K562 (cell line): ENCODE results near the gene NFIB. TPM values are rescaled to one million over a fixed set of nuclear protein-coding genes. Genes with fewer than 3 reads are reported as not detected.

Source experiments
- ARID4B ChIP-seq: sonication (generic); formaldehyde crosslinking; IDR thresholded peaks from 2 replicates; pipeline ENCODE4 v1.8.0; 2022; ENCODE audit warnings: mild to moderate bottlenecking, missing genetic modification reagents
- ASH1L ChIP-seq: fragments of 450-650 bp; IDR thresholded peaks from 2 replicates; pipeline ENCODE4 v1.6.1; 2018; ENCODE audit warnings: borderline replicate concordance, mild to moderate bottlenecking, low read depth; ENCODE audit not compliant: partially characterized antibody
- BCL6 ChIP-seq: fragments of 250-450 bp; sonication (Bioruptor Pico); IDR thresholded peaks from 2 replicates; pipeline ENCODE4 v1.4.0; 2020
- BHLHE40 ChIP-seq: IDR thresholded peaks from 2 replicates; pipeline ENCODE4 v1.6.1; 2011; ENCODE audit warnings: low read length, improper control_type of control experiment
- IRF2 ChIP-seq: sonication (generic); formaldehyde crosslinking; IDR thresholded peaks from 2 replicates; pipeline ENCODE4 v1.8.1; 2022; ENCODE audit warnings: mild to moderate bottlenecking, missing genetic modification reagents
- JUN ChIP-seq, 2 experiments: sonication (generic) in 1 of 2; formaldehyde crosslinking in 1 of 2; IDR thresholded peaks; 2 replicates each; pipeline versions ENCODE4 v1.6.1 to v1.8.0; 2012 to 2022; ENCODE audit warnings: borderline replicate concordance in 2 of 2, mild to moderate bottlenecking in 2 of 2, improper control_type of control experiment in 1 of 2, low read depth in 1 of 2, low read length in 1 of 2, missing genetic modification reagents in 1 of 2
- L3MBTL2 ChIP-seq: fragments of 450-650 bp; IDR thresholded peaks from 2 replicates; pipeline ENCODE4 v1.6.1; 2016; ENCODE audit warnings: mild to moderate bottlenecking, moderate library complexity
- NEUROD1 ChIP-seq: fragments of 150-350 bp; IDR thresholded peaks from 2 replicates; pipeline ENCODE4 v1.6.1; 2014; ENCODE audit warnings: borderline replicate concordance, low read length, low read depth; ENCODE audit not compliant: partially characterized antibody
- RBM14 ChIP-seq: fragments of 200-400 bp; formaldehyde crosslinking; IDR thresholded peaks from 2 replicates; pipeline ENCODE4 v1.6.1; 2018; ENCODE audit warnings: low read depth, mild to moderate bottlenecking, low read length, moderate library complexity, borderline replicate concordance; ENCODE audit not compliant: insufficient read depth
- SMARCA4 ChIP-seq: fragments of 450-650 bp; IDR thresholded peaks from 2 replicates; pipeline ENCODE4 v1.6.1; 2016
- STAT5B ChIP-seq: fragments of 250-450 bp; sonication (Bioruptor Pico); IDR thresholded peaks from 2 replicates; pipeline ENCODE4 v1.8.0; 2021; ENCODE audit warnings: mild to moderate bottlenecking, inconsistent platforms
- ZBTB5 ChIP-seq: fragments of 450-650 bp; IDR thresholded peaks from 2 replicates; pipeline ENCODE4 v1.6.1; 2017; ENCODE audit warnings: antibody characterized with exemption
- ZNF134 ChIP-seq: fragments of 250-450 bp; sonication (Bioruptor Pico); conservative IDR thresholded peaks from 2 replicates; pipeline ENCODE4 v1.4.0; 2020
- polyA plus RNA-seq, 8 experiments: library from polyadenylated mRNA; depleted of rRNA in 4 of 8; stranded (reverse) in 5 of 8; unstranded in 3 of 8; fragments of >200 nt; fragmentation: Nextera tagmentation in 2 of 8; fragmentation: Illumina TruSeq in 1 of 8; extraction: Ambion mirVana in 2 of 8; extraction: Trizol in 1 of 8; gene quantifications; 2 replicates each; pipeline versions ENCODE4 v1.2.1 to v1.2.3, GENCODE V29; 2011 to 2014; ENCODE audit warnings: inconsistent platforms in 1 of 8, missing spikeins in 1 of 8
- total RNA-seq, 7 experiments: library from RNA; depleted of rRNA in 6 of 7; stranded (reverse); fragments of >200 nt in 6 of 7; fragmentation: Illumina TruSeq in 2 of 7; extraction: Trizol in 2 of 7; gene quantifications; 2 replicates each; pipeline versions ENCODE4 v1.2.1 to v1.2.3, GENCODE V29; 2011 to 2021; ENCODE audit warnings: low replicate concordance in 1 of 7
- TF ChIP-seq, protein P1 (sequence below): fragments of 450-650 bp; formaldehyde crosslinking; conservative IDR thresholded peaks from 2 replicates; pipeline ENCODE4 v1.4.0; 2022; ENCODE audit warnings: mild to moderate bottlenecking, missing genetic modification characterization
- TF ChIP-seq, protein P2 (sequence below): IDR thresholded peaks from 2 replicates; pipeline ENCODE4 v1.6.1; 2011; ENCODE audit not compliant: insufficient read length; ENCODE audit errors: extremely low read depth
- TF ChIP-seq, protein P3 (sequence below): fragments of 450-650 bp; IDR thresholded peaks from one replicate; pipeline ENCODE4 v1.6.1; 2018; ENCODE audit warnings: mild to moderate bottlenecking, moderate library complexity; ENCODE audit not compliant: partially characterized antibody

The NFIB gene
- total and polyA plus RNA-seq, 9 of the 15 experiments (the other 6 are each of a cell fraction or from before 2014, with no cell fraction given) = 1.2 to 3.3 (median 1.9) TPM

- TF ChIP-seq, protein P1, sequence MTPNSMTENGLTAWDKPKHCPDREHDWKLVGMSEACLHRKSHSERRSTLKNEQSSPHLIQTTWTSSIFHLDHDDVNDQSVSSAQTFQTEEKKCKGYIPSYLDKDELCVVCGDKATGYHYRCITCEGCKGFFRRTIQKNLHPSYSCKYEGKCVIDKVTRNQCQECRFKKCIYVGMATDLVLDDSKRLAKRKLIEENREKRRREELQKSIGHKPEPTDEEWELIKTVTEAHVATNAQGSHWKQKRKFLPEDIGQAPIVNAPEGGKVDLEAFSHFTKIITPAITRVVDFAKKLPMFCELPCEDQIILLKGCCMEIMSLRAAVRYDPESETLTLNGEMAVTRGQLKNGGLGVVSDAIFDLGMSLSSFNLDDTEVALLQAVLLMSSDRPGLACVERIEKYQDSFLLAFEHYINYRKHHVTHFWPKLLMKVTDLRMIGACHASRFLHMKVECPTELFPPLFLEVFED (CRISPR knock-in tag) = no peak
- TF ChIP-seq BCL6 (CRISPR knock-in tag) (no peak), ZNF134 (CRISPR knock-in tag) (no peak), RBM14 (no peak), STAT5B (CRISPR knock-in tag) (no peak), SMARCA4 (no peak), JUN (IDR thresholded peaks at IDR 0.05; ENCODE audit: borderline replicate concordance, low read depth, low read length) (no peak), JUN (CRISPR knock-in tag; IDR thresholded peaks at IDR 0.05; ENCODE audit: borderline replicate concordance) (no peak), NEUROD1 (no peak), IRF2 (CRISPR knock-in tag) (no peak), BHLHE40 (peak; percentile 20; the same call in 1 of the 2 replicates), ASH1L (no peak), L3MBTL2 (peak; percentile 70), ZBTB5 (no peak), ARID4B (CRISPR knock-in tag) (no peak)
- TF ChIP-seq, protein P2, sequence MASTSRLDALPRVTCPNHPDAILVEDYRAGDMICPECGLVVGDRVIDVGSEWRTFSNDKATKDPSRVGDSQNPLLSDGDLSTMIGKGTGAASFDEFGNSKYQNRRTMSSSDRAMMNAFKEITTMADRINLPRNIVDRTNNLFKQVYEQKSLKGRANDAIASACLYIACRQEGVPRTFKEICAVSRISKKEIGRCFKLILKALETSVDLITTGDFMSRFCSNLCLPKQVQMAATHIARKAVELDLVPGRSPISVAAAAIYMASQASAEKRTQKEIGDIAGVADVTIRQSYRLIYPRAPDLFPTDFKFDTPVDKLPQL = no peak
- TF ChIP-seq, protein P3, sequence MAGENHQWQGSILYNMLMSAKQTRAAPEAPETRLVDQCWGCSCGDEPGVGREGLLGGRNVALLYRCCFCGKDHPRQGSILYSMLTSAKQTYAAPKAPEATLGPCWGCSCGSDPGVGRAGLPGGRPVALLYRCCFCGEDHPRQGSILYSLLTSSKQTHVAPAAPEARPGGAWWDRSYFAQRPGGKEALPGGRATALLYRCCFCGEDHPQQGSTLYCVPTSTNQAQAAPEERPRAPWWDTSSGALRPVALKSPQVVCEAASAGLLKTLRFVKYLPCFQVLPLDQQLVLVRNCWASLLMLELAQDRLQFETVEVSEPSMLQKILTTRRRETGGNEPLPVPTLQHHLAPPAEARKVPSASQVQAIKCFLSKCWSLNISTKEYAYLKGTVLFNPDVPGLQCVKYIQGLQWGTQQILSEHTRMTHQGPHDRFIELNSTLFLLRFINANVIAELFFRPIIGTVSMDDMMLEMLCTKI = no peak
Observed at GRCh38 chr9:14322211-14323082, 8.5 kb upstream of the NFIB start (continued).
